Common myeloid progenitor, CD34-positive (primary cell): ENCODE results near the gene TBC1D5.

Experiments used
- CTCF ChIA-PET: fragments of 350-600 bp; sonication (Branson Sonifier 250); formaldehyde crosslinking; loops from one replicate; lab custom pipeline; 2021; ENCODE audit warnings: antibody characterized with exemption; lab: Charles Lee
- POLR2A ChIA-PET: fragments of 350-600 bp; sonication (Branson Sonifier 250); formaldehyde crosslinking; loops from one replicate; lab custom pipeline; 2021; ENCODE audit warnings: antibody characterized with exemption; lab: Charles Lee
- DNase-seq, 3 donors: peaks; one replicate each; pipeline versions ENCODE4 v3.0.0 to v3.0.0-alpha.2; 2013
- H3K27ac ChIP-seq, 2 experiments: 1 replicate in 1 of 2; 2 replicates in 1 of 2; pipeline ENCODE4 v1.7.0; 2013; ENCODE audit warnings: inconsistent platforms in 2 of 2, low read length in 2 of 2, mild to moderate bottlenecking in 2 of 2, low read depth in 1 of 2, moderate library complexity in 1 of 2; ENCODE audit not compliant: severe bottlenecking in 2 of 2, insufficient read depth in 1 of 2, poor library complexity in 1 of 2
- H3K27me3 ChIP-seq, 5 experiments: replicated peaks in 2 of 5; 1 replicate in 3 of 5; 2 replicates in 2 of 5; pipeline versions ENCODE4 v1.6.1 to v1.7.0; 2013; ENCODE audit warnings: low read length in 4 of 5, mild to moderate bottlenecking in 2 of 5, moderate library complexity in 2 of 5, inconsistent platforms in 1 of 5; ENCODE audit not compliant: insufficient read depth in 5 of 5, control insufficient read depth in 4 of 5
- H3K36me3 ChIP-seq, 4 experiments: 1 replicate in 2 of 4; 2 replicates in 2 of 4; pipeline versions ENCODE4 v1.6.1 to v1.7.0; 2013; ENCODE audit warnings: low read length in 3 of 4, control low read depth in 1 of 4, mild to moderate bottlenecking in 1 of 4; ENCODE audit not compliant: control insufficient read depth in 4 of 4, insufficient read depth in 4 of 4
- H3K4me1 ChIP-seq, 4 experiments: 1 replicate in 3 of 4; 2 replicates in 1 of 4; pipeline versions ENCODE4 v1.6.1 to v1.7.1; 2013; ENCODE audit warnings: low read length in 3 of 4, mild to moderate bottlenecking in 3 of 4, control low read depth in 1 of 4, inconsistent platforms in 1 of 4, moderate library complexity in 1 of 4; ENCODE audit not compliant: control insufficient read depth in 4 of 4, insufficient read depth in 4 of 4; ENCODE audit errors: control extremely low read depth in 1 of 4
- H3K4me3 ChIP-seq, 7 experiments: 1 replicate in 4 of 7; 2 replicates in 3 of 7; pipeline versions ENCODE4 v1.5.1 to v1.7.0; 2013; ENCODE audit warnings: mild to moderate bottlenecking in 7 of 7, low read length in 6 of 7, moderate library complexity in 6 of 7, inconsistent platforms in 2 of 7, low read depth in 2 of 7, control low read depth in 1 of 7; ENCODE audit not compliant: insufficient read depth in 4 of 7, control insufficient read depth in 1 of 7; ENCODE audit errors: extremely low read depth in 1 of 7
- H3K9me3 ChIP-seq, 5 experiments: 1 replicate in 4 of 5; 2 replicates in 1 of 5; pipeline versions ENCODE4 v1.6.1 to v1.7.1; 2013; ENCODE audit warnings: low read length in 4 of 5, mild to moderate bottlenecking in 2 of 5, inconsistent platforms in 1 of 5, low read depth in 1 of 5, moderate library complexity in 1 of 5; ENCODE audit not compliant: control insufficient read depth in 4 of 5, insufficient read depth in 2 of 5; ENCODE audit errors: control extremely low read depth in 1 of 5
- WGBS: methylation state at CpG from one replicate; pipeline ENCODE4 v1.1.5; 2013; ENCODE audit not compliant: insufficient coverage; 5-methylcytosine and 5-hydroxymethylcytosine counted together

Gene TBC1D5

GRCh38 chr3:17233398-17233800 is 509.0 kb downstream of the TBC1D5 start:
- CTCF ChIA-PET: interaction anchor here (1.0 to 5.2 kb wide), 10 partner anchors 9 to 966 kb away, joined by 3 to 42 read pairs (median 4); no protein-coding TSS in a partner anchor
- H3K36me3 ChIP-seq: peaks cover 0 to 8% (median 6%) of the 10 kb centered on the region in 4 experiments
- H3K4me1 ChIP-seq: peaks cover 0 to 6% (median 1%) of the 10 kb centered on the region in 4 experiments
- peak; percentile 56 to 86 (median 84) for DNase-seq
- H3K9me3 ChIP-seq: no peaks in the 10 kb centered on the region
- H3K27me3 ChIP-seq: no peaks in the 10 kb centered on the region
- no peak overlapping the region for H3K4me3 ChIP-seq
- no peak overlapping the region for H3K27ac ChIP-seq
- POLR2A ChIA-PET: no interaction called here
- no CpG with 5 or more reads among the region's 3 CpGs for WGBS

GRCh38 chr3:17232442-17232841 is 510.0 kb downstream of the TBC1D5 start:
- Histone ChIP-seq H3K36me3 (peaks cover 0 to 3% (median 2%) of the 10 kb centered on the region in 4 experiments), H3K27me3 (no peaks in the 10 kb centered on the region), H3K9me3 (no peaks in the 10 kb centered on the region), H3K27ac (no peak overlapping the region), H3K4me1 (peaks cover 0 to 6% (median 1%) of the 10 kb centered on the region in 4 experiments), H3K4me3 (no peak overlapping the region)
- CTCF ChIA-PET: interaction anchor here (1.0 to 5.2 kb wide), 10 partner anchors 10 to 965 kb away, joined by 3 to 42 read pairs (median 4); no protein-coding TSS in a partner anchor
- POLR2A ChIA-PET: no interaction called here
- no peak for DNase-seq

GRCh38 chr3:17231537-17232261 is 510.7 kb downstream of the TBC1D5 start:
- Histone ChIP-seq H3K36me3 (no peaks in the 10 kb centered on the region), H3K9me3 (no peaks in the 10 kb centered on the region), H3K4me1 (peaks cover 0 to 6% (median 1%) of the 10 kb centered on the region in 4 experiments), H3K27ac (no peak overlapping the region), H3K4me3 (no peak overlapping the region), H3K27me3 (no peaks in the 10 kb centered on the region)
- peak in 1 of 3 donors; percentile 11 for DNase-seq
- WGBS: 94% methylated on average over 2 of the region's 3 CpGs
- POLR2A ChIA-PET: interaction anchor here (0.5 to 0.6 kb wide), 3 partner anchors 46 to 458 kb away, joined by 3 to 6 read pairs (median 3); no protein-coding TSS in a partner anchor
- CTCF ChIA-PET: interaction anchor here (0.8 to 5.2 kb wide), 8 partner anchors 9 to 963 kb away, joined by 3 to 42 read pairs (median 4); no protein-coding TSS in a partner anchor

GRCh38 chr3:17227472-17227871 is 515.0 kb downstream of the TBC1D5 start:
- POLR2A ChIA-PET: interaction anchor here (0.5 to 0.6 kb wide), 3 partner anchors 11 to 137 kb away, joined by 4 to 9 read pairs (median 6); no protein-coding TSS in a partner anchor
- no peaks in the 10 kb centered on the region for H3K27me3 ChIP-seq

GRCh38 chr3:17221529-17221928 is 520.9 kb downstream of the TBC1D5 start:
- Histone ChIP-seq H3K4me3 (no peak overlapping the region), H3K27me3 (no peaks in the 10 kb centered on the region), H3K4me1 (no peaks in the 10 kb centered on the region), H3K36me3 (peaks cover 5 to 26% (median 8%) of the 10 kb centered on the region in 4 experiments), H3K9me3 (peaks cover 0 to 20% (median 5%) of the 10 kb centered on the region in 5 experiments), H3K27ac (no peak overlapping the region)
- ChIA-PET CTCF (no interaction called here), POLR2A (no interaction called here)
- WGBS: 100% methylated on average over 1 of the region's 1 CpG
- no peak for DNase-seq

More at GRCh38 chr3:17227472-17227871, 515.0 kb downstream of the TBC1D5 start:
- DNase-seq: peak in 1 of 3 donors; percentile 6
- Histone ChIP-seq H3K27ac (no peak overlapping the region), H3K36me3 (peaks cover 0 to 3% (median 1%) of the 10 kb centered on the region in 4 experiments), H3K4me1 (no peaks in the 10 kb centered on the region), H3K9me3 (no peaks in the 10 kb centered on the region), H3K4me3 (no peak overlapping the region)
- no CpG with 5 or more reads among the region's 2 CpGs for WGBS
- CTCF ChIA-PET: interaction anchor here (0.6 to 1.3 kb wide), 3 partner anchors 339 to 859 kb away, joined by 3 to 4 read pairs (median 3); no protein-coding TSS in a partner anchor

- Histone ChIP-seq H3K27me3 (no peaks in the 10 kb centered on the region), H3K4me1 (no peaks in the 10 kb centered on the region), H3K27ac (no peak overlapping the region), H3K9me3 (peaks cover 0 to 20% (median 5%) of the 10 kb centered on the region in 5 experiments), H3K4me3 (no peak overlapping the region), H3K36me3 (peaks cover 5 to 26% (median 8%) of the 10 kb centered on the region in 4 experiments)
- DNase-seq: no peak
- WGBS: 90% methylated on average over 2 of the region's 2 CpGs
- CTCF ChIA-PET: interaction anchor here (0.7 to 1.3 kb wide), 2 partner anchors 11 to 621 kb away, joined by 3 read pairs; no protein-coding TSS in a partner anchor
- POLR2A ChIA-PET: no interaction called here
Observed at GRCh38 chr3:17219593-17219992, 522.8 kb downstream of the TBC1D5 start.
